ENCODE measurements around the gene GNL3.
"Not testable (repeated sequence)": the region's sequence is repeated elsewhere in the genome, so short reads cannot be mapped to it uniquely, and the experiment has no call there.

The GNL3 gene

DNA sequence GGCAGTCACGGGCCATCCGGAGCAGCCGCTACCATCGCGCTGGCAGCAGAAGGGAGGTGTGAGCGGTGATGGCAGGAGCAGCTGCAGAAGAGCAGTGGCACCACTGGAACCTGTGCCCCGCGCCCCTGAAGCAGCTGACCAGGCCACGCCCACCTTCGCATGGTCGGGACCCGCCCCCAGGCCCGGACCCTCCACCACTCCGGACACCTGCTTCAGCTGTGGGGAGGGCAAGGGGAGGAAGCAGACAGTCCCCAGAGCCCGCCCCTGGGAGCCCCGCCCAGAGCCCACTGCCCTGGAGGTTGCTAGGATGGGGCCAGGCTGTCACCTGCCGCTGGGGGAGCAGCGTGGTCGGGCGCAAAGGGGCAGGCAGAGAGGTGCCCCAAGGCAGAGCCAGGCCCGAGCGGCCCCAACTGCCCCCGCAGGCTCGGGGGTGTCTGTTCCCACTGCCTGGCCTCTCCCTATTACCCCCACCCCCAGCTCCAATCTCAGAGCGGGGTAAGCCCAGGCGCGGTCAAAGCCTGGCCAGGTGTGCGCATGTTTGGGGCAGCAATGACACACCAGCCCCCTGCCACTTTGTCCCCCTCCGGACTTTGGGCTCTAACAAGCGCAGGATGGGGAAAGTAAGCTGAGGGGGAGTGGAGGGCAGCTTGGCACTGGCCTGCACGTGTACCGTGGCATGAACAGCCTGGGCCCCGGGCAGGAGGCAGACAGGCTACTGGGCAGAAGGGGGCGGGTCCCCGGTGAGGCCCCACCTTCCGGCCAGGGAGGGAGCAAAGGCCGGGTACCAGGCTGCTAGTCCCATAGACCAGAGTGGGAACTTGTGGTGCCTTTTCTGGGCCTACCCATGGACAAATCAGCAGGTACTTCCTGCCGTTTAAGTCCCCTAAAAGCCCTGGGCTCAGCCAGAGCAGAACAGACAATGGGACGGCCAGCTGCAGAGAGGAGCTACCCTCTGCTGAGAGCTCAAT is 28.8 kb downstream of the GNL3 start:
- TF ChIP-seq POU2F2 (IDR thresholded peaks at IDR 0.05; ENCODE audit: low read depth, low read length), result no peak
- no peak for TF ChIP-seq TAF1 (IDR thresholded peaks at IDR 0.05; ENCODE audit: low read depth, low read length)
- TF ChIP-seq POLR2A (IDR thresholded peaks at IDR 0.05; ENCODE audit: low read depth, low read length), result no peak
- TF ChIP-seq SPI1 (IDR thresholded peaks at IDR 0.05; ENCODE audit: low read depth, low read length), result no peak
- no peak for TF ChIP-seq PAX5 (IDR thresholded peaks at IDR 0.05; ENCODE audit: insufficient read depth, low read length, severe bottlenecking)
- no peak for TF ChIP-seq POLR2AphosphoS5 (IDR thresholded peaks at IDR 0.05; ENCODE audit: low read depth, low read length)

DNA sequence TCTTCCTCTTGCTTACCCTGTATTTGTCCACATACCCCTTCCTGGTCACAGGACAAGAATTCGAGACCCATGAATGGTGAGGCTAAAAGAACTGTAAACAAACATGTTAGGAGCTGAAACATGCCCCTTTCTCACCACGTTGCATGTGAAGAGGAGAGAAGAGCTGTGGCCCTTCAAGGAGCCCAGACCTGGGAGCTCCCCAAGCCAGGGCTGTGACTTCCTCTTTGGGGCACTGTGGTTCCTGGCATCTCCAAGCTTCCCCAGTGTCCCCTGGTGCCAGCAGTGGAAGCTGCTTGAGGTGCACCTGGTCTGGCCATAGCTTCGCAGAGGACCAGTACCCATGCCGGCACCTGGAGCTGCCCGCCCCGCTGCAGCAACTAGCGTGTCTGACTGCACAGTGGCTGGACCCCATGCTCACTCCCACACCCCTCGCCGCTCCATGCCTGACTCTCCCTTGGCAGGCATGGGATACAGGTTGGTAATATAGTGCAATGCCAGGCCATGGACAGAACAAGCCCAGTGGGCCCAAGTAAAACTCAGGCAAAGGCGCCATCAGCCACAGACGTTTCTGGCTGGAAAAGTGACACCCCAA is 30.0 kb downstream of the GNL3 start:
- no peak for FAIRE-seq
- TF ChIP-seq SPI1 (IDR thresholded peaks at IDR 0.05; ENCODE audit: low read depth, low read length) (no peak), PAX5 (IDR thresholded peaks at IDR 0.05; ENCODE audit: insufficient read depth, low read length, severe bottlenecking) (no peak), POLR2AphosphoS5 (IDR thresholded peaks at IDR 0.05; ENCODE audit: low read depth, low read length) (no peak), TAF1 (IDR thresholded peaks at IDR 0.05; ENCODE audit: low read depth, low read length) (no peak), POU2F2 (IDR thresholded peaks at IDR 0.05; ENCODE audit: low read depth, low read length) (no peak), POLR2A (IDR thresholded peaks at IDR 0.05; ENCODE audit: low read depth, low read length) (no peak)
- DNase-seq (ENCODE audit: insufficient read length, low spot score), result no peak

More for the DNA sequence above, 28.8 kb downstream of the GNL3 start:
- FAIRE-seq, result no peak
- no peak for DNase-seq (ENCODE audit: insufficient read length, low spot score)

DNA sequence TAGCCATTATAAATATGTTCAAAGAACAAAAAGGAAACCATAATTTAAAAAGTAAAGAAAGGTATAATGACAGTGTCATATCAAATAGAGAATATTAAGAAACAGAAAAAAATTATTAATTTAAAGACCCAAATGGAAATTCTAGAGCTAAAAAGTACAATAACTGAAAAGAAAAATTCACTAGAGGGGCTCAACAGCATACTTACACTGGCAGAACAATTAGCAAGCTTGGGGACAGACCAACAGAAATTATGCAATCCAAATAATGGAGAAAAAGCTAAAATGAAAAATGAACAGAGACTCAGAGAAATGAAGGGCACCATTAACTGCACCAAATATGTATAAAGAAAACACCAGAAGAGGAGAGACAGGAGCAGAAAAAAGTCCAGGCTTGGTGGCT is 33.8 kb downstream of the GNL3 start:
- TF ChIP-seq POLR2AphosphoS5 (IDR thresholded peaks at IDR 0.05; ENCODE audit: low read depth, low read length) (no peak), POLR2A (IDR thresholded peaks at IDR 0.05; ENCODE audit: low read depth, low read length) (no peak), SPI1 (IDR thresholded peaks at IDR 0.05; ENCODE audit: low read depth, low read length) (no peak), POU2F2 (IDR thresholded peaks at IDR 0.05; ENCODE audit: low read depth, low read length) (no peak), TAF1 (IDR thresholded peaks at IDR 0.05; ENCODE audit: low read depth, low read length) (no peak), PAX5 (IDR thresholded peaks at IDR 0.05; ENCODE audit: insufficient read depth, low read length, severe bottlenecking) (no peak)
- FAIRE-seq (no peak), DNase-seq (ENCODE audit: insufficient read length, low spot score) (no peak)

DNA sequence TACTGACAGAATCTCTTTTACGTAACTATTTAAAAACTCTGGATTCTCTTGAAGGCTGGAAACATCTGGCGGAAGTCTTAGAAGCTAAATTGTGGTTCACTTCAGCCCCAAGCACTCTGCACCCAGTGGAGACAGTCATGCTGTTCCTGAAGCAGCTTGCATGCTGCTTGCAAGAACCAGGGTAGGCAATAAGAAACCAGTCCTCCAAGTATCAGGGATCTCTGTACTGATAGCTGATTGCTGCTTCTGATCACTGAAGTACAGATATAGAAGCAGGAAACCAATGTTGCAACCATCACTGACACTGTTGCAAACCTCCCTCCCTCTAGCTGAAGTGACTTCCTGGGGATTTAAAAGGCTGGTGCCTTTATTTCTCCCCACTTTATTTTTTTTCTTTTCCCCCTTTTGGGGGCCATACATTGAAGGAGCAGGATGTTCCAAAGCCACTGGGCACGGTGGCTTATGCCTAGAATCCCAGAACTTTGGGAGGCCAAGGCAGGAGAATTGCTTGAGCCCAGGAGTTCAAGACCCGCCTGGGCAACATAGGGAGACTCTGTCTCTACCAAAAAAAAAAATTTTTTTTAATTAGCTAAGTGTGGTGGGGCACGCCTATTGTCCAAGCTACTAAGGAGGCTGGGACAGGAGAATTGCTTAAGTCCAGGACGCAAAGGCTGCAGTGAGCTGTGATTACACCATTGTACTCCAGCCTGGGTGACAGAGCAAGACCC is 35.3 kb downstream of the GNL3 start:
- no peak for TF ChIP-seq TAF1 (IDR thresholded peaks at IDR 0.05; ENCODE audit: low read depth, low read length)
- no peak for TF ChIP-seq POU2F2 (IDR thresholded peaks at IDR 0.05; ENCODE audit: low read depth, low read length)
- no peak for TF ChIP-seq SPI1 (IDR thresholded peaks at IDR 0.05; ENCODE audit: low read depth, low read length)
- no peak for TF ChIP-seq POLR2AphosphoS5 (IDR thresholded peaks at IDR 0.05; ENCODE audit: low read depth, low read length)
- peak; percentile 25 for DNase-seq (ENCODE audit: insufficient read length, low spot score)
- peak; percentile 96 for FAIRE-seq

DNA sequence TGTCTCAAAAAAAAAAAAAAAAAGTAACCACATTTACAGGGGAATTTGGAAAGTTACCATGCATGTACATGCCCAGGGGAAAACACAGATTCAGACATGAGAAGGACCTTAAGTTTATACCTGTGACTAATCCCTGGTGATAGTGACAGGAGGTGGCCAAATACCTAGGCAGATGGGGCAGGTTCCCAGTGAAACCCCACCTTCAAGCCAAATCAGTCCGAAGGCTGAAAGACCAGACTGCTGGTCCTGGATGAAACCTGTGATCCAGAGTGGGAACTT is 35.8 kb downstream of the GNL3 start:
- TF ChIP-seq PAX5 (IDR thresholded peaks at IDR 0.05; ENCODE audit: insufficient read depth, low read length, severe bottlenecking), result no peak
- TF ChIP-seq POU2F2 (IDR thresholded peaks at IDR 0.05; ENCODE audit: low read depth, low read length), result no peak
- no peak for TF ChIP-seq TAF1 (IDR thresholded peaks at IDR 0.05; ENCODE audit: low read depth, low read length)
- TF ChIP-seq POLR2A (IDR thresholded peaks at IDR 0.05; ENCODE audit: low read depth, low read length), result no peak
- TF ChIP-seq SPI1 (IDR thresholded peaks at IDR 0.05; ENCODE audit: low read depth, low read length), result no peak
- TF ChIP-seq POLR2AphosphoS5 (IDR thresholded peaks at IDR 0.05; ENCODE audit: low read depth, low read length), result no peak
- no peak for DNase-seq (ENCODE audit: insufficient read length, low spot score)
- FAIRE-seq, result no peak

DNA sequence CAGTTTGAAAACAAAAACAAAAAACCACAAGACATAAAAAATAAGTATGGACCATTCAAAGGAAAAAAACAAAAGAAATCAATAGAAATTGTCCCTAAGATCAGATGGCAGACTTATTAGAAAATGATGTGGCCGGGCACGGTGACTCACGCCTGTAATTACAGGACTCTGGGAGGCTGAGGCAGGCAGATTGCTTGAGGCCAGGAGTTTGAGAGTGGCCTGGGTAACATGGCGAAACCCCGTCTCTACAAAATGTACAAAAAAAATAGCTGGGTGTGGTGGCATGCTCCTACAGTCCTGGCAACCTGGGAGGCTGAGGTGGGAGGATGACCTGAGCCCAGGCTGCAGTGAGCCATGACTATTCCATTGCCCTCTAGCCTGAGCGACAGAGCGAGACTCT is 36.7 kb downstream of the GNL3 start:
- FAIRE-seq, result peak; percentile 61
- no peak for TF ChIP-seq POLR2AphosphoS5 (IDR thresholded peaks at IDR 0.05; ENCODE audit: low read depth, low read length)
- no peak for TF ChIP-seq PAX5 (IDR thresholded peaks at IDR 0.05; ENCODE audit: insufficient read depth, low read length, severe bottlenecking)
- no peak for TF ChIP-seq POU2F2 (IDR thresholded peaks at IDR 0.05; ENCODE audit: low read depth, low read length)
- TF ChIP-seq TAF1 (IDR thresholded peaks at IDR 0.05; ENCODE audit: low read depth, low read length), result no peak
- TF ChIP-seq POLR2A (IDR thresholded peaks at IDR 0.05; ENCODE audit: low read depth, low read length), result no peak
- TF ChIP-seq SPI1 (IDR thresholded peaks at IDR 0.05; ENCODE audit: low read depth, low read length), result no peak

DNA sequence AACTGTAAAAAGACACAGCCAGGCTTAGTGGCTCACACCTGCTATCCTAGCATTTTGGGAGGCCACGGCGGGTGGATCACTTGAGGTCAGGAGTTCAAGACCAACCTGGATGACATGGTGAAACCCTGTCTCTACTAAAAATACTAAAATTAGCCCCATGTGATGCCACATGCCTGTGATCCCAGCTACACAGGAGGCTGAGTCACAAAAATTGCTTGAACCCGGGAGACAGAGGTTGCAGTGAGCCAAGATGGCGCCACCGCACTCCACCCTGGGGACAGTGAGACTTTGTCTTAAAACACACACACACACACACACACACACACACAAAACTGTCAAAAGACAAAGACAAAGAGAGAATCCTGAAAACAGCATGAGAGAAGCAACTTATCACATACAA is 38.1 kb downstream of the GNL3 start:
- no peak for TF ChIP-seq PAX5 (IDR thresholded peaks at IDR 0.05; ENCODE audit: insufficient read depth, low read length, severe bottlenecking)
- no peak for TF ChIP-seq POU2F2 (IDR thresholded peaks at IDR 0.05; ENCODE audit: low read depth, low read length)
- no peak for TF ChIP-seq TAF1 (IDR thresholded peaks at IDR 0.05; ENCODE audit: low read depth, low read length)
- no peak for TF ChIP-seq POLR2A (IDR thresholded peaks at IDR 0.05; ENCODE audit: low read depth, low read length)
- TF ChIP-seq POLR2AphosphoS5 (IDR thresholded peaks at IDR 0.05; ENCODE audit: low read depth, low read length), result no peak
- TF ChIP-seq SPI1 (IDR thresholded peaks at IDR 0.05; ENCODE audit: low read depth, low read length), result no peak
- no peak for DNase-seq (ENCODE audit: insufficient read length, low spot score)
- no peak for FAIRE-seq

More for the DNA sequence above, 36.7 kb downstream of the GNL3 start:
- no peak for DNase-seq (ENCODE audit: insufficient read length, low spot score)

DNA sequence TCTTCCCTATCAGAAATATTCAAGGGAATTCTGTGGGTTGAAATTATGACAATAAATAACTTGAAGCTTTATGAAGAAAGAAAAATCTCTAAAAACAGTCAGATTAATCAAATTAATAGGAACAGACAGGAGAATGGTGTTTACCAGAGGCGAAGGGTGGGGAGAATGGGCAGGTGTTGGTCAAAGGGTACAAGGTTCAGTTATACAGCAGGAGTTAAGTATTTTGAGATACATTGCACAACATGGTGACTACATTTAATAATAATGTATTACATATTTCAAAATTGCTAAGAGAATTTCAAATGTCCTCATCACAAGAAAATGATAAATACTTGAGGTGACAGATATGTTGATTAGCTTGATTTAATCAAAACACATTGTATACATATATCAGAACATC is 38.7 kb downstream of the GNL3 start:
- no peak for FAIRE-seq
- no peak for TF ChIP-seq POLR2A (IDR thresholded peaks at IDR 0.05; ENCODE audit: low read depth, low read length)
- TF ChIP-seq SPI1 (IDR thresholded peaks at IDR 0.05; ENCODE audit: low read depth, low read length), result no peak
- TF ChIP-seq PAX5 (IDR thresholded peaks at IDR 0.05; ENCODE audit: insufficient read depth, low read length, severe bottlenecking), result no peak
- TF ChIP-seq POU2F2 (IDR thresholded peaks at IDR 0.05; ENCODE audit: low read depth, low read length), result no peak
- no peak for TF ChIP-seq TAF1 (IDR thresholded peaks at IDR 0.05; ENCODE audit: low read depth, low read length)
- no peak for TF ChIP-seq POLR2AphosphoS5 (IDR thresholded peaks at IDR 0.05; ENCODE audit: low read depth, low read length)
- no peak for DNase-seq (ENCODE audit: insufficient read length, low spot score)

DNA sequence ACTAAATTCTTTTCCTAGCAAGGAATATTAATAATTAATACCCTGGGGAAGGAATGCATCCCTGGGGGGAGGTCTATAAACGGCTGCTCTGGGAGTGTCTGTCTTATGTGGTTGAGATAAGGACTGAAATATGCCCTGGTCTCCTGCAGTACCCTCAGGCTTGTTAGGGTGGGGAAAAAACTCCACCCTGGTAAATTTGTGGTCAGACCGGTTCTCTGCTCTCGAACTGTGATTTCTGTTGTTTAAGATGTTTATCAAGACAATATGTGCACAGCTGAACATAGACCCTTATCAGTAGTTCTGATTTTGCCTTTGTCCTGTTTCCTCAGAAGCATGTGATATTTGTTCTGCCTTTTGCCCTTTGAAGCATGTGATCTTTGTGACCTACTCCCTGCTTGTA is 42.9 kb downstream of the GNL3 start:
- FAIRE-seq; DNase-seq (ENCODE audit: insufficient read length, low spot score): not testable (repeated sequence)
